Endothelial cell (in vitro differentiated cells): Measurements from ENCODE around the gene ZFAND5. TPM values are rescaled to one million over a fixed set of nuclear protein-coding genes. Genes with fewer than 3 reads are reported as not detected.

Experiments
- DNase-seq: peaks from one replicate; pipeline ENCODE4 v3.0.0; 2021; ENCODE audit warnings: low spot score
- H3K27ac Mint-ChIP-seq: one replicate; pipeline ENCODE4 v1.8.0; 2021; ENCODE audit warnings: mixed read lengths, inconsistent platforms; ENCODE audit not compliant: unreplicated experiment
- H3K27me3 Mint-ChIP-seq: one replicate; pipeline ENCODE4 v1.8.0; 2021; ENCODE audit warnings: mild to moderate bottlenecking, moderate library complexity, mixed read lengths, inconsistent platforms; ENCODE audit not compliant: unreplicated experiment
- H3K36me3 Mint-ChIP-seq: one replicate; pipeline ENCODE4 v1.8.0; 2021; ENCODE audit warnings: mild to moderate bottlenecking, low read depth, mixed read lengths, inconsistent platforms; ENCODE audit not compliant: unreplicated experiment
- H3K4me1 Mint-ChIP-seq: one replicate; pipeline ENCODE4 v1.8.0; 2021; ENCODE audit warnings: mild to moderate bottlenecking, mixed read lengths, inconsistent platforms; ENCODE audit not compliant: unreplicated experiment
- H3K4me3 Mint-ChIP-seq: one replicate; pipeline ENCODE4 v1.8.0; 2021; ENCODE audit warnings: mild to moderate bottlenecking, mixed read lengths, inconsistent platforms; ENCODE audit not compliant: unreplicated experiment
- H3K9me3 Mint-ChIP-seq: one replicate; pipeline ENCODE4 v1.8.0; 2021; ENCODE audit warnings: mixed read lengths, inconsistent platforms; ENCODE audit not compliant: unreplicated experiment
- total RNA-seq: library from RNA; stranded (reverse); fragmentation: NEBNext Ultra II Directional; extraction: Animal tissue kit (Norgen Biotek cat#: 25700); gene quantifications from one replicate; pipeline ENCODE4 v1.2.1, GENCODE V29; 2021; ENCODE audit not compliant: unreplicated experiment
- TF ChIP-seq, protein P1 (sequence below): fragments of 200-600 bp; sonication (generic); IDR thresholded peaks from one replicate; pipeline ENCODE4 v1.5.0; 2021; ENCODE audit warnings: antibody characterized with exemption; ENCODE audit not compliant: unreplicated experiment

The ZFAND5 gene
- total RNA-seq, 1 donor from 2014 or later = 154 TPM

DNA sequence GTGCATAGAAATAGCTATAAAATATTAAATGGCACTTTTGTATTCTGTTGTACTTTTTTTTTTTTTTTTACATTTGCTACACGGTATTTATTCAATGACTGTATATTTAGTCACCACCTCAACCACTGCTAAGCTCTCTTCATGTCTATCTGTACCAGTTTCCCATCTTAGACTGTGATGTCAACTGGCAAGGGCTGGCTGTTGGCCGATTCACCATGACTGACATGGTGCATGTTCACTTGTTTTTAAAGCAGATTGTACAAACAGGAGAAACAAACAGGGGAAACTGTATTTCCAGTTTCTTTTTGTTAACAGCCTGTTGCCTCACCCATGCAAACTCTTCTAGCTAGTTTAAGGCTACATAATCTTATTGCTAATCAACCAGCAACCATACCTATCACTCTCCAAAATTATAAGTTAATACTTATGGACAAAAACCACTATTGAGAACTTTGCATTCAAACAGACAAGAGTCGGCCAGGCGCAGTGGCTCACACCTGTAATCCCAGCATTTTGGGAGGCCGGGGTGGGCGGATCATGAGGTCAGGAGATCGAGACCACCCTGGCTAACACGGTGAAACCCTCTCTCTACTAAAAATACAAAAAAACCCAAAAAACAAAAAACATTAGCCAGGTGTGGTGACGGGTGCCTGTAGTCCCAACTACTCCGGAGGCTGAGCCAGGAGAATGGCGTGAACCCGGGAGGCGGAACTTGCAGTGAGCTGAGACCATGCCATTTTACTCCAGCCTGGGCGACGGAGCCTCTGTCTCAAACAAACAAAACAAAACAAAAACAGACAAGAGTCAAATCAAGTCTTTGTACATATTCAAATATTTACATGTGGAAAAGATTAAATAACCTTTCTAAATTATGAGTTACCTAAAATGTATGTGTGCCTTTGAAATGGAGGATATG lies 13.2 kb downstream of the ZFAND5 start:
- Mint-ChIP-seq H3K4me1 (peaks cover 15% of the 10 kb centered on the region), H3K27ac (no peak overlapping the region), H3K36me3 (peaks cover 17% of the 10 kb centered on the region), H3K4me3 (no peak overlapping the region), H3K9me3 (no peaks in the 10 kb centered on the region), H3K27me3 (no peaks in the 10 kb centered on the region)
- TF ChIP-seq, protein P1, sequence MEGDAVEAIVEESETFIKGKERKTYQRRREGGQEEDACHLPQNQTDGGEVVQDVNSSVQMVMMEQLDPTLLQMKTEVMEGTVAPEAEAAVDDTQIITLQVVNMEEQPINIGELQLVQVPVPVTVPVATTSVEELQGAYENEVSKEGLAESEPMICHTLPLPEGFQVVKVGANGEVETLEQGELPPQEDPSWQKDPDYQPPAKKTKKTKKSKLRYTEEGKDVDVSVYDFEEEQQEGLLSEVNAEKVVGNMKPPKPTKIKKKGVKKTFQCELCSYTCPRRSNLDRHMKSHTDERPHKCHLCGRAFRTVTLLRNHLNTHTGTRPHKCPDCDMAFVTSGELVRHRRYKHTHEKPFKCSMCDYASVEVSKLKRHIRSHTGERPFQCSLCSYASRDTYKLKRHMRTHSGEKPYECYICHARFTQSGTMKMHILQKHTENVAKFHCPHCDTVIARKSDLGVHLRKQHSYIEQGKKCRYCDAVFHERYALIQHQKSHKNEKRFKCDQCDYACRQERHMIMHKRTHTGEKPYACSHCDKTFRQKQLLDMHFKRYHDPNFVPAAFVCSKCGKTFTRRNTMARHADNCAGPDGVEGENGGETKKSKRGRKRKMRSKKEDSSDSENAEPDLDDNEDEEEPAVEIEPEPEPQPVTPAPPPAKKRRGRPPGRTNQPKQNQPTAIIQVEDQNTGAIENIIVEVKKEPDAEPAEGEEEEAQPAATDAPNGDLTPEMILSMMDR = no peak
- no peak for DNase-seq

DNA sequence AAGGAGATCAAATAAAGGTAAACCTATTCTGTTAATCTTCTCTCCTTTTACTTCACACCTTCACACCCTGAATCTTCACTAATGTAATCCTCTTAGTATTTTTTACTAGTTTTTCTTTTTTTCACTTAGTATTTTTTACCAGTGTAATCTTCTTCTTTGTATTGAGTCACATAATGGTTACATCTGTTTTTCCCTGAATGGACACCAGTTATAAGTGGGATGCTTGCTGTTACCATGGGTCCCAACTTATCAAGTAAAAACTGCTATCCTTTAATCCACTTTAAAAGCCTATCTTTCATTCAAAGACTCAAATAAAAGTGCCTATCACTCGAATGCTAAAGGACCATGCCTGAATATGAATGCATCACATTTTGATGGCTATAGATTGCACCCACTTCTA lies 15.1 kb downstream of the ZFAND5 start:
- DNase-seq = no peak
- Mint-ChIP-seq H3K4me3 (no peak overlapping the region), H3K4me1 (no peaks in the 10 kb centered on the region), H3K27ac (no peak overlapping the region), H3K36me3 (peaks cover 4% of the 10 kb centered on the region), H3K27me3 (no peaks in the 10 kb centered on the region), H3K9me3 (no peaks in the 10 kb centered on the region)
- TF ChIP-seq, protein P1 = no peak

DNA sequence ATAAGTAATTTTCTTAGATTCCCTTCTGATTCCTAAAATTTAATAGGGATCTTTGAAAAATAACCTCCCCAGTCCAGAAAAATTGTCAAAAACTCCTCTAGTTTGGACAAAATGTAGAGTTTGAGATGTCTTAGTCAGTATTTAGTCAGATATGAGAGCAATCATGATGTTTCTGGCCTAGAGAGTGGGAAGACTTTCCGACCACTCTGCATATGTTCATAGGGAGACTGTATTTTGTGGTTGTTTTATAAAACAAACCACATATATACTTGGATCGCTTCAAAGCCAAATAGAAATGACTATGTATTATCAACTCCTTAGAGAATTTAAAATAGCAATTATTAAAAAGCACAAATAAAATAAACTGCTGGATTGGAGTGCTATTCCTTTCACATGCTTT lies 15.8 kb downstream of the ZFAND5 start:
- no peak overlapping the region for H3K4me3 Mint-ChIP-seq
- TF ChIP-seq, protein P1 = no peak
- peaks cover 4% of the 10 kb centered on the region for H3K36me3 Mint-ChIP-seq
- no peaks in the 10 kb centered on the region for H3K9me3 Mint-ChIP-seq
- no peak for DNase-seq
- H3K27me3 Mint-ChIP-seq = no peaks in the 10 kb centered on the region
- no peaks in the 10 kb centered on the region for H3K4me1 Mint-ChIP-seq
- H3K27ac Mint-ChIP-seq = no peak overlapping the region

DNA sequence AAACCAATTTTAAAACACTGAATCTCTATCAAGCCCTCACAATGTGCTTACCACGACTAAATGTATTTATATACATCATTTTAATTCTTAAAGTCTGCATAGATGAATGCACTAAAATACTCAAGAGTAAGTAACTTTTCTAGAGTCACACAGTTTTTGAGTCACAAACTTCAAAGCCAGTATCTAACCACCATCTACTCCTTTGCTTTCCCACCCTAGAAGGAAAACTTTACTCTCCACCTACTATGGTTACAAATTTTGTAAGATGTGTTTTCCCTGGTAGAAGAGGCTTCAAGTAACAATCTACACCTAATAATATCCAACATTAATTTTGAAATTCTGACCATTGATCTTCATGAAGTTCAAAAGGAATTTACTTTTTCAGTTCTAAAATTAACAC lies 18.7 kb downstream of the ZFAND5 start:
- Mint-ChIP-seq H3K36me3 (no peaks in the 10 kb centered on the region), H3K27ac (no peak overlapping the region), H3K9me3 (no peaks in the 10 kb centered on the region), H3K27me3 (no peaks in the 10 kb centered on the region), H3K4me1 (no peaks in the 10 kb centered on the region), H3K4me3 (no peak overlapping the region)
- TF ChIP-seq, protein P1 = no peak
- DNase-seq = no peak

DNA sequence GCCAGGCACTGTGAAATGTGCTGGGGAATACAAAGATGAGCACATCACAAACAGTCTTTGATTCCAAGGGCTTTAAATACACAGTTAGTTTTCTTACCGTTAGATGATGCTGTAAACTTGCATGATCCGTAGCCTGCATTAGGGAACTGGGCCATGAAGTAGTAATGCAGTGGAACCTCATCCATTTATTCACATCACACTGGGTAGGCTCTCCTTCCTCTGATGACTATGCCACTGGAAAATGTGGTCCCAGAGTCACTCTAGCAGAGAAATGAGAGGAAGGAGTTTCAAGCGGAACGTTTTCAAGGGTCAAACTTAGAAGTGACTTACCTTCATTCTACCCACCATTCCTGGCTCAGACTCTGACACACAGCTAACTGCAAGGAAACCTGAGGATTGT lies 26.4 kb downstream of the ZFAND5 start:
- H3K4me1 Mint-ChIP-seq = no peaks in the 10 kb centered on the region
- H3K9me3 Mint-ChIP-seq = no peaks in the 10 kb centered on the region
- no peak for DNase-seq
- H3K4me3 Mint-ChIP-seq = no peak overlapping the region
- peaks cover 2% of the 10 kb centered on the region for H3K27me3 Mint-ChIP-seq
- TF ChIP-seq, protein P1 = no peak
- H3K36me3 Mint-ChIP-seq = no peaks in the 10 kb centered on the region
- no peak overlapping the region for H3K27ac Mint-ChIP-seq
